Measurements from ENCODE around the gene CCDC170.

CCDC170 gene

DNA sequence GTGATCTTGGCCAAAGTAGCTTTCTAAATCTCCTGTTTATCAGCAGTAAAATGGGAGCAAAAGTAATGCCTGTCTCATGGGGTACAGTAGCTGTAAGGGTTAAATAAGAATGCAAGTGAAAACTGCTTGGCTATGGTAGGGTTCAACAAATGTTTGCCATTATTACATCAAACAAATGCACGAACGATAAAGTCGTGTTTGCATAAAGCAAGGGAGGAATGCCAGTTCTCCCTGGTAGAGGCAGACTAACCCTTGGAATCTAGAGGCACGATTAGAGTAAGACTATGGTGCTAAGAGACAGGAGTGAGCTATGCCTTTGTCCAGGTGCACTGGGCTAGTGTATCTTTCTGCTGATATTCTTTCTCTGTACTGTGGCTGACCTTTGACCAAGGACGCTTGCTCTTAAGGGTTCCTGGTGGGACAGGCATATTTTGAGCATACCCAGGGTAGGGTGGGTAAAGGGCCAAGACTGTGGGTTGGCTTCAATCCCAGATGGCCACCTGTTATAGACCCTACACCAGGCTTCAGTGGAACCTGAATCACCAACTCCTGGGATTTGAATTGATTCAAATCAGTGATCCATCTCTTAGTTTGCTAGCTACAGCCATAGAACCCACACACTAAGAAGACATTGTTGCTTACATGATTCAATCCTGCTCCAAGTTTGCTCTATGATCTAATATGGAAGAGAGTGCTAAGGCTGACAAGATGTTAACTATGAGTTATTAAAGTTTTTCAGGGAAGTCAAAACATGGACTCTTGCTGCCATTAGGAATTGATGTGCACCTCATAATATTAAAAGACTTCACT, 139.9 kb downstream of the CCDC170 start:
- Mint-ChIP-seq H3K36me3 (ENCODE audit: low read depth) (no peaks in the 10 kb centered on the region), H3K27ac (no peak overlapping the region), H3K4me3 (no peak overlapping the region), H3K27me3 (ENCODE audit: low read depth) (peaks cover 6% of the 10 kb centered on the region), H3K9me3 (no peaks in the 10 kb centered on the region), H3K4me1 (no peaks in the 10 kb centered on the region)
- TF ChIP-seq CTCF (IDR thresholded peaks at IDR 0.05; ENCODE audit: unreplicated experiment in 3 of 3) = no peak

GRCh38 chr6:151634336-151634720, 140.5 kb downstream of the CCDC170 start:
- Mint-ChIP-seq H3K27me3 (ENCODE audit: low read depth) (peaks cover 6% of the 10 kb centered on the region), H3K27ac (no peak overlapping the region), H3K4me3 (no peak overlapping the region), H3K4me1 (no peaks in the 10 kb centered on the region), H3K36me3 (ENCODE audit: low read depth) (no peaks in the 10 kb centered on the region), H3K9me3 (no peaks in the 10 kb centered on the region)
- no peak for TF ChIP-seq CTCF (IDR thresholded peaks at IDR 0.05; ENCODE audit: unreplicated experiment in 3 of 3)

DNA sequence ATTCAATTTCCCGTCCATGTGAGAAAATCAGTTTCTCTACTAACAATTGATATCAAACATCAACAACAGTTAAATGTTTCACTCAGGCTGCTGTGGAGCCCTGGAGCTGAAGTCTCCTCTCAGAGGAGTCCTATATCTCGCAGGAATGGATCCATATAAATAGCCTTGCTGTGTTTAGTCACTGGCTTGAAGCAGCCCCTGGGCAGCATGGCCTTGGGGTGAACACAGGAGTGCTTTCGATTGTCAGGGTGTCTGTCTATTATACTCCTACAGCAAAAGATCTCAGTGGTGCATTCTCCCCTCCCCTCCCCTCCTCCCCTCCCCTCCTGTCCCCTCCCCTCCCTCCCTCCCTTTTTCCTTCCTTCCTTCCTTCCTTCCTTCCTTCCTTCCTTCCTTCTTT, 141.9 kb downstream of the CCDC170 start:
- no peaks in the 10 kb centered on the region for H3K9me3 Mint-ChIP-seq
- TF ChIP-seq CTCF (IDR thresholded peaks at IDR 0.05; ENCODE audit: unreplicated experiment in 3 of 3) = no peak
- H3K4me1 Mint-ChIP-seq = no peaks in the 10 kb centered on the region
- no peak overlapping the region for H3K27ac Mint-ChIP-seq
- H3K4me3 Mint-ChIP-seq = no peak overlapping the region
- H3K36me3 Mint-ChIP-seq (ENCODE audit: low read depth) = no peaks in the 10 kb centered on the region
- peaks cover 6% of the 10 kb centered on the region for H3K27me3 Mint-ChIP-seq (ENCODE audit: low read depth)

- TF ChIP-seq CTCF (IDR thresholded peaks at IDR 0.05; ENCODE audit: unreplicated experiment in 3 of 3) = no peak
- Mint-ChIP-seq H3K36me3 (ENCODE audit: low read depth) (no peaks in the 10 kb centered on the region), H3K9me3 (no peaks in the 10 kb centered on the region), H3K4me1 (no peaks in the 10 kb centered on the region), H3K27ac (no peak overlapping the region), H3K27me3 (ENCODE audit: low read depth) (peaks cover 6% of the 10 kb centered on the region), H3K4me3 (no peak overlapping the region)
Observed at GRCh38 chr6:151637814-151638213, 144.0 kb downstream of the CCDC170 start.

GRCh38 chr6:151639750-151640149, 145.9 kb downstream of the CCDC170 start:
- H3K27ac Mint-ChIP-seq = no peak overlapping the region
- H3K4me3 Mint-ChIP-seq = no peak overlapping the region
- no peaks in the 10 kb centered on the region for H3K9me3 Mint-ChIP-seq
- no peaks in the 10 kb centered on the region for H3K36me3 Mint-ChIP-seq (ENCODE audit: low read depth)
- no peaks in the 10 kb centered on the region for H3K4me1 Mint-ChIP-seq
- no peak for TF ChIP-seq CTCF (IDR thresholded peaks at IDR 0.05; ENCODE audit: unreplicated experiment in 3 of 3)
- peaks cover 10% of the 10 kb centered on the region for H3K27me3 Mint-ChIP-seq (ENCODE audit: low read depth)

DNA sequence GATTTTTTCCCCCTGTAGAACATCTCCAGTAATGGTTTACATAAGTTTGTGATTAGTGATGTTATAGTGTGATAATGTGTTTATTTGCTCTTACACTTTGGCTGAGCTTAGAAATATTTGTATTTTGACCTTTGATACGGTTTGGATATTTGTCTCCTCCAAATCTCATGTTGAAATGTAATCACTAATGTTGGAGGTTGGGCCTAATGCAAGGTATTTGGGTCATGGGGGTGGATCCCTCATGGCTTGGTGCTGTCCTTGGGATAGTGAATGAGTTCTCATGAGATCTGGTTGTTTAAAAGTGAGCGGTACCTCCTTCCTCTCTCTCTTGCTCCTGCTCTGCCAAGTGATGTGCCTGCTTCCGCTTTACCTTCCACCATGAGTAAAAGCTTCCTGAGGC, 147.2 kb downstream of the CCDC170 start:
- H3K36me3 Mint-ChIP-seq (ENCODE audit: low read depth) = no peaks in the 10 kb centered on the region
- H3K27ac Mint-ChIP-seq = no peak overlapping the region
- H3K27me3 Mint-ChIP-seq (ENCODE audit: low read depth) = peaks cover 10% of the 10 kb centered on the region
- TF ChIP-seq CTCF (IDR thresholded peaks at IDR 0.05; ENCODE audit: unreplicated experiment in 3 of 3) = no peak
- H3K4me1 Mint-ChIP-seq = no peaks in the 10 kb centered on the region
- H3K9me3 Mint-ChIP-seq = no peaks in the 10 kb centered on the region
- H3K4me3 Mint-ChIP-seq = no peak overlapping the region
